DMS79 treated with DMSO at 0.1 percent for 48 hours (cell line): ENCODE measurements around the gene SAE1.
A peak's percentile ranks its signal among the peaks of the same experiment; 100 is the strongest.
"Not testable (repeated sequence)": the region's sequence is repeated elsewhere in the genome, so short reads cannot be mapped to it uniquely, and the experiment has no call there.

Experiments
- DNase-seq: peaks from one replicate; lab custom pipeline; 2025; lab: John Stamatoyannopoulos, UW

SAE1 gene

DNA sequence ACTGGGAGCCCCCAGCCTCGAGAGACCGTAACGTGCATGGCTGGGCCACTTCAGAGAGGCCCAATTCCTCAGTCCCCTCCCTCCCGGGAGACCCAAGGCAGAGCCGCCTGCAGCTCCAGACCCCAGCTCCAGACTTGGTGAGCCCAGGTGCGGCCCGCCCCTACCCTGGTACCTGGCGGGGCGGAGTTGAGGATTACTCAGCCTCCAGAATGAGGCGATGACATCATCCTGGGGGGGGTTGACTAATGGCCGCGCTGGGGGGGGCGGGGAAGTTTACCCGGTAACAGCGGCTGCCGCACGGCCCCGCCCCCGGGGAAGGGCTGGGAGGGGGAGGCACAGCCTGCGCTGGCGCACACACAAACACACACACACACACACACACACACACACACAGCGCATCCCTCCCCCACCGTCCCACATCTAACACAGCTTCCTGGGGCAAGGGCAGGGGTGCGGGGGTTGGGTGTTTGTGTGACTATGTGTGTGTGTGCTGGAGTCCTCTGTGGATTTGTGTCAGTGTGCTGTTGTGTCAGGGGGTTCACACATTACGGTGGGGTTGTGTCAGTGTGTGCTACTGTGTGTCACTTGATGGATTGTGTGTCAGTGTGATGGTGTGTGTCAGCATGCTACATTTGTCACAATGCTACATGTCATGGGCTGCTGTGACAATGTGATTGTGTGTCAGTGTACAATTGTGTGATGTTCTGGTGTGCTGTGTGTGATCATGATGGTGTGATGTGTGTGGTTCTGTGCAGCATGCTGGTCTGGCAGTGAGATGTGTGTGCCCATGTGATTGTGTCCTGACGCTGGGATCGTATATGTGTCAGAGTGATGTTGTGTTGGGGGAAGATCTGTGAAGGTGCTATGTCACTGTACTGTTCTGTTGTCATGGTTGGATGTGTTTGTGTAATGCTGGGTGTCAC, 110.6 kb downstream of the SAE1 start:
- DNase-seq: peak; percentile 62

DNA sequence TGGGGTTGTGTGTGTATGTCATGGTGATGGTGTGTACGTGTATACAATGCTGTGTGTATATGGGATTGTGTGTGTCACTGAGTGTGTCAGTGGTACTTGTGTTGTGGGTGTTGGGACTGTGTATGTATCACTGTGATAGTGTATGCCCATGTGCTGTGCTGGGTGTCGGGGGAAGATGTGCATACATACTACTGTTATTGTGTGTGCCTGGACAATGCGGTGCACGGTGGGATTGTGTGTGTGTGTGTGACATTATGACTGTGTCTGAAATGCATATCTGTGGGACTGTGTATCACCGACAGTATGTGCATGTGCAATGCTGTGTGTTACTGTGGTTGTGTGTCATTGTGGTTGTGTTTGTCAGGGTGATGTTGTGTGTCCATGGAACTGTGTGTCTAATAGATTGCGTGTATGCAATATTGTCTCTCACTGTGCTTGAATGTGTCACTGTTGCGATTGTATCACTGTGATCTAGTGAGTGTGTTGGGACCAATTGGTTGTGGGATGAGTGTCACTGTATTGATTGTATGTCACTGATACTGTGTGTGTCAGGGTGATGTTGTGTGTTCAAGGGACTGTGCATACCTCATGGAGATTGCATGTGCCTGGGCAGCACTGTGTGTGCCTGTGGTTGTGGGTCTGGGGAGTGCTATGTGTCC, 111.4 kb downstream of the SAE1 start:
- no peak for DNase-seq

DNA sequence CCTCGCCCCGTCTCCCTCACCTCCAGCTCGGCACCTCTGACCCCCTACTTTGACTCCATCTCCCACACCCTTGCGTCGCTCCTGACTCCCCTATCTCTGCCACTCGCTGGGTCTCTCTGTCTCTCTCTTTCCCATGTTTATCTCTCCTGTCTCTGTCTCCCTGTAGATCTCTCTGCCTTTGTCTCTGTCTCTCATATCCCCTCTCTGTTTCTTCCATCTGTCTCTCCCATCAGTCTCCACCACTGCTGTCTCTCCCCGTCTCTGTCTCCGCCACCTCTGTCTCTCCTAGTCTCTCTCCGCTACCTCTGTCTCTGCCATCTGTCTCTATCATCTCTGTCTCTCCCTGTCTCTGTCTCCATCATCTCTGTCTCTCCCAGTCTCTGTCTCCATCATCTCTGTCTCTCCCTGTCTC, 112.7 kb downstream of the SAE1 start:
- DNase-seq: no peak

DNA sequence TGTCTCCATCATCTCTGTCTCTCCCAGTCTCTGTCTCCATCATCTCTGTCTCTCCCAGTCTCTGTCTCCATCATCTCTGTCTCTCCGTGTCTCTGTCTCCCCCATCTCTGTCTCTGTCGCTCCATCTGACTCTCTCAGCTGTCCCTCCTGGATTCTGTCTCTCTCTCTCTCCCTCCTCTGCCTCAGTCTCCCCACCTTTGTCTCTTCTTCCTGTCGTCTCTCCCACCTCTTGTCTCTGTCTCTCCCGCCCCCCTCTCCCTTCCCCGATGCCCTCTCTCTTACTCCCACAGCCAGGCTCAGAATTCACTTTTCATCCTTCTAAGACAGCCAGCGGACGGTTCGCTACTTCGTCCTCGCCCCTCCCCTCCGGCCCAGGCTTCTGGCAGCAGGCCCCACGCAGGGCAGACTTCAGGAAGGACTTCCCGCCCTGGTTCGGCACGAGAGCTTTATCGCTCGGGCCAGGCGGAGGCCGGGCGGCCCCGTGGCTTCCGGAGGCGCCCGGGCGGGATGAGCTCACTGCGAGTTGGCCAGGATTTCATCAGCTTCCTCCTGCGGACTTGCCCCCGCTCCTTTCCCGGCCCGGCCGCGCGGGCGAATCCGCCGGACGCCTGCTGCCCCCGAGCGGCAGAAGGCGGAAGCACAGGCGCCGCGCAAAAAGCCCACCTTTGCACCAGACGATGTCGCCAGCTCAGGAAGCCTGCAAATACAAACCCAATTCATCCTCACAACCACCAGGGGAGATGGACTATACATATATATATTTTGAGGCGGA, 113.3 kb downstream of the SAE1 start:
- peak; percentile 82 for DNase-seq

DNA sequence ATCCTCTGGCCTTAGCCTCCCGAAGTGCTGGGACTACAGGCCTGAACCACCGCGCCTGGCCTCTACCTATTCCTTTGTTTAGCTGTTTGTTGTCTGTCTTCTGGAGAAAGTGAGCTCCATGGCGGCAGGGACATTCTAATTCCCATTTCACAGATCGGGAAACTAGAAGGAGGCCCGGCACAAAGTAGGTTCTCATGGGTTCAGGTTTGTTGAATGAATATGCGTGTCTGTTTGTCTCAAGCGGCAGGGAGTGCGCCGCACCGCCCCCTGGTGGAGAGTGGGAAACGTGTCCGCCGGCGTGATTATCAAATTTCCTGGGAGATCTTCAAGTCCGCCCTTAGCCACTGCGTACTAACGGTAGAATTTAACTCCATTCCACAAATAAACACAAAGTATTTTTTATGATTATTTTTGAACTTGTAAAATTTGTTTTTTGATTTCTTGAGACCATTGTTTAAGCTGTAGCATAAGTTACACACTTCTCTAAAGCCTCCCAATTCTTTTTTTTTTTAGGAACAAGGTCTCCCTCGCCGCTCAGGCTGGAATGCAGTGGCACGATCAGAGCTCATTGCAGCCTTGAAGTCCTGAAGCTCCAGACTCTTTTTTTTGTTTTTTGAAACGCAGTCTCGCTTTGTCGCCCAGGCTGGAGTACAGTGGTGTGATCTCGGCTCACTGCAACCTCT, 116.8 kb downstream of the SAE1 start:
- peak; percentile 15 for DNase-seq

DNA sequence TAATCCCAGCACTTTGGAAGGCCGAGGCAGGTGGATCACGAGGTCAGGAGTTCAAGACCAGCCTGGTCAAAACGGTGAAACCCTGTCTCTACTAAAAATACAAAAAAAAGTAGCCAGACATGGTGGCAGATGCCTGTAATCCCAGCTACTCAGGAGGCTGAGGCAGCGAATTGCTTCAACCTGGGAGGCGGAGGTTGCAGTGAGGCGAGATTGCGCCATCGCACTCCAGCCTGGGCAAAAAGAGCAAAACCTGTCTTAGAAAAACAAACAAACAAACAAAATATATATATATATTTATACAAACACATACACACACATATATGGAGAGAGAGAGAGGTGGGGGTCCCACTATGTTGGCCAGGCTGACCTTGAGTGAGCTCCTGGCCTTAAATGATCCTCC, 122.4 kb downstream of the SAE1 start:
- DNase-seq: not testable (repeated sequence)

DNA sequence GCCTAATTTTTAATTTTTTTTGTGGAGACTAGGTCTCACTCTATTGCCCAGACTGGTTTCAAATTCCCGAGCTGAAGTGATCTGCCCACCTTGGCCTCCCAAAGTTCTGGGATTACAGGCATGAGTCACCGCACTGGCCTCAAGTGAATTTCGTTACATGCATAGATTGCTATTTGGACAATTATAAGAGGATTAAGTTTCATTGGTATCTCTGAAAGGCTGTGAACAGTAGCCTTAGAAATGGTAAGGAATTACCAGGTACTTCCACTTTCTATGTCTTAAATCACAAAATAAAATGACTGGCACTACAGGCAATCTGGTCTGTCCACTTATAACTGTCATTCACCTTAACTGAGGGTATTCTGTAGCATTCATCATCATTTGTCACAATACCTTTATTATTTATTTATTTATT, 122.8 kb downstream of the SAE1 start:
- DNase-seq: no peak

DNA sequence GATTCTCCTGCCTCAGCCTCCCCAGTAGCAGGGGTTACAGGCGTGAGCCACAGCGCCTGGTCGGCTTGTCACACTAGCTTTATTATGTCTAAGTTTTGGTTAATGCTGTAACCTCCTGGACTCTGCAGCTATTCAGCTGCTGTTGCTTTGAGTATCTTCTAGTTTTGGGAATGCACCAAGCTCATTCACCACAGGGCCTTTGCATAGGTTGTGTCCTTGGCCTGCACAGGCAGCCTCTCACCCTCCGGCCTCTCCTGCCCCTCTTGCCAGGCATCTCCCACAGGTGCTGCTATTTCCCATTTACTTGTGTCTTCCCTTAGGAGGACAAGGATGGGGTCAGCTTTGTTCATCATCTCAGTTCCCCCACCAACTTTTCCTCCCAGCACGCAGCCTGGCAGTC, 123.3 kb downstream of the SAE1 start:
- no peak for DNase-seq

DNA sequence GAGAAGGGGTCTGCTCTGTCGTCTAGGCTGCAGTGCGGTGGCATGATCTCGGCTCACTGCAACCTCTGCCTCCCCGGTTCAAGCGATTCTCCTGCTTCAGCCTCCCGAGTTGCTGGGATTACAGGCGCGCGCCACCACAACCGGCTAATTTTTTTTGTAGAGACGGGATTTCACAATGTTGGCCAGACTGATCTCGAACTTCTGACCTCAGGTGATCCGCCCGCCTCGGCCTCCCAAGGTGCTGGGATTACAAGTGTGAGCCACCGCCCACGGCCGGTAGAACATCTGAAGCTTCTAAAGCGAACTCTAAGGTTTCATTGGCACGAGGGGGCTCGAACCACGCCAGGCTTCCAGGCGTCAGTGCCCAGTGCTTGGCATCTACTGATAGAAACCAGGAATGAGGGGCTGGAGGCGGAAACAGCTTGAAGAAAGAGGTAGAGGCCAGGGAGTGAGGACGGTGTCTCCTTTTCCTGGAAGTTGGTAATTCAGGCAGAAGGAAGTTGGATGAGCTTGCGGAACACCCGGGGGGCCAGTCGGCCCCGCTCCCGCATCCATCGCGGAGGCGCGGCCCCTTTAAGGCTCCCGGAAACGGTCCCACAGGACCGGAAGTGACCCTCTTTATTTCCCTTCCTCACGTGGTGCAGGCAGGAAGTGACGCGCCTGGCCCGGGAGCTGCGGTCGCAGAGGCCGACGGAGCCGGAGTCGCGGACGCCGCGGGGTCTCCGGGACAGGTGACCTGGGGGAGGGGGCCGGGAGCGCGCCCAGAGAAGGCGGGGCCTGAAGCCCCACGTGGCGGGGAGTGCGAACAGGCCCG, 125.5 kb downstream of the SAE1 start, which contains the start of gene CCDC9:
Gene CCDC9, plus strand, starts transcription at position 647 of the 814 bp plus-strand sequence. CDS start 1,876 bp downstream, outside the sequence.
- DNase-seq: peak; percentile 95

DNA sequence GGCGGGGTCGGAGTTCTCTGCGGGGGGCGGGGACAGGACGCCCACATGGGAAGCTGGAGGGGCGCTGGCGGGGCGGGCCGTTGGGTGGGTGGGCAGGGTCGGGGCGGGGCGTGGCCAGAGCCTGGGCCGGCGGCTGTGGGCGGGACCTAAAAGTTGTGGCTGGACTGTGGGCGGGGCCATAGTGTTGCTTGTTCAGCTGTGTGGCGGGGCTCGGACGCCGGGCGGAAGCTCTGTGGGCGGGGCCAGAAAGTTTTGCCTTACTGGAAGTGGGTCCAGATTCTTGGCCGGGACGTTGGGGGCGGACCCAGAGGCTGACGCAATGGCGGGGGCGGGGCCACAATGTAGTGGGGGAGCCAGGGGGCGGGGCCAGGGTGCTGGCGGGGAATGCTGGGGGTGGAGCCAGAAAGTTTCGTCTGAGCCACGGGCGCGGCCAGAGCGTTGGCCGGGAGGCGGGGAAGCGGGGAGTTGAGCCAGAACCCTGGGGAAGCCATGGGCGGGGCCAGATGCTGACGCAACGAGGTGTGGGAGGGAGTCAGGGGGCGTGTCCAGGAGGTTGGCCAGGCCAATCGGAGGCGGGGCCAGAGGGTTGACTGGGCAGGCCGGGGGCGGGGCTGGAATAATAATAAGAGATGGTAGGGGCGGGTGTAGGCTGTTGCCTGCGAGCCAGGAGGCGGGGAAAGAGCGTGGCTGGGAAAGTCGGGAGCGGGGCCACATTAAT, 126.2 kb downstream of the SAE1 start:
- DNase-seq: peak; percentile 99

DNA sequence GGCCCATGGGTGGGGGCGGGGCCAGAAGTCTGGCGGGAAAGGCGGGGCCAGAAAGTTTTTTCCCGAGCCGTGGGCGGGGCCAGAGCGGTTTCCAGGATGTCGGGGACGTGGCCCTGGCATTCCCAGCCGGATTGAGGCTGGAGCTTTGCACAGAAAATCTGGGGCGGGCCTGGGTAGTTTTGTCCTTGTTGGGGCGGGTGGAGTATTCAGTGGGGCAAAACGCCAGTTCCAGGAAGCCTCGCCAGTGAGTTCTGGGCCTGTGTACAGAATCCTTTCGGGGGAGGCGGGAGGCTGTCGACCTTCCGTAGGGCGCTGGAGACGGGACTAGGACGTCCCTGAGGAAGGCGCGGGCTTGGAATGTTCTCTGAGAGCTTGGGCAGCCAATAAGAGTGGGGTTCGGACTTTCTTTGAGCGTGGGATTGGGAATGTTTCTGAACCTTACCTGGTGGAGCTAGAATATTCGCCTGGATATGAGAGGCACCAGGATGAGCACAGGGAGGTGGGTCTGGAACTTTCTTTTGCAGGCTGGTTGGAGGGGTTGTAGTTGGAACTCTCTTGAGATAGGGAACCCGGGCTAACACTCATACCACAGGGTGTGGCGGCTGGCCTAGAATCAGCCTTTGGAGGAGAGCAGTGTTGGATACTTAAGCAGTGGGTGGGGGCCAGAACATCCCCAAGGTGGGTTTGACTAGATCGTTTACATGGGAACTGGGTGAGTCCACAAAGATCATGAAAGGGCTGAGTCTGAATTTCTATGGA, 127.0 kb downstream of the SAE1 start:
- peak; percentile 54 for DNase-seq

DNA sequence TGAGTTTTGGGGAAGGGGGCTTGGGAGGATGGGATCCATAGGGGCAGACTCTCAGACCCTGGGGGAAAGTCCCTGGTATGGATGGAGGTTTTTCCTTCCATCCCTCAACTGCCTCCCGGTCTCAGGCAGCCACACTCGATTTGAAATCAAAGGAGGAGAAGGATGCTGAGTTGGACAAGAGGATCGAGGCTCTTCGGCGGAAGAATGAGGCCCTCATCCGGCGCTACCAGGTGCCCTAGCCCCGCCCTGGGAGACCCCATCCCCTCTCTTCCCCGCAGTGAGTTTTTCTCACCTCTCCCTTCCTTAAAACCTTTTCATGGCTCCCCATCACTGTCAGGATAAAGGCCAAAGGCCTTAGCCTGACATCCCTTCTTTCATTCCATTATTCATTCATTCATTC, 127.8 kb downstream of the SAE1 start:
- DNase-seq: no peak

DNA sequence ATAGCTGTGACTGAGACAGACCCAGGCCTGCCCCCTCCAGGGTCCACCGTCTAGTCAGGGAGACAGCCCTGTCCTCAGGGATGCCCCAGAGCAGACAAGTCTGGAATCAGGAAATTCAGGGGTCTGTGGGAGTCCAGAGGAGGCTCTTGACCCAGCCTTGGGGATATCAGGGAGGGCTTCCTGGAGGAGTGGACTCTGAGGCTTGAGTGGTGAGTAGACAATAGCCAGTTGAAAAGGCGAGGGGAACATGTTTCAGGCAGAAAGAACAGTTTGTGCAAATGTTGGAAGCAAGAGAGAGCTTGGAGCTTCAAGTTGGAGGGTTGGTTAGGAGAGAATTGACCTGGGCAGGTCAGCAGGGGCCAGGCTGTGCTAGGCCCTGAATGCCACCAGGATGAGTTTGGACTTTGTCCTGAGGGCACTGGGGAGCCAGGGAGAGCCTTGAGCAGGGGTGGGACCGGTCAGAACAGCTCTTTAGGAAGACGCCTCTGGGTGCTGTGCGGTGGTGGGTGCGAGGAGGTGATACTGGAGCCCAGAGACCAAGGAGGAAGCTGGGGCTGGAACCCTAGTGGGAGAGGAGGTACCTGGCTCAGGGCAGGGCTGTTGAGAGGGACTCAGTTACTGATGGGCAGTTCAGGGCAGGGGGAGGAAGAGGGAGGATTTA, 128.4 kb downstream of the SAE1 start:
- DNase-seq: no peak
